ENCODE results near the gene FBXL13. TPM values are rescaled to one million over a fixed set of nuclear protein-coding genes. Genes with fewer than 3 reads are reported as not detected.
A peak's percentile ranks its signal among the peaks of the same experiment; 100 is the strongest.

FBXL13 gene
- total and polyA plus RNA-seq, 10 of the 15 experiments (the other 5 are each of a cell fraction or from before 2014, with no cell fraction given): 0.08 to 0.95 (median 0.28) TPM; not detected in 2

DNA sequence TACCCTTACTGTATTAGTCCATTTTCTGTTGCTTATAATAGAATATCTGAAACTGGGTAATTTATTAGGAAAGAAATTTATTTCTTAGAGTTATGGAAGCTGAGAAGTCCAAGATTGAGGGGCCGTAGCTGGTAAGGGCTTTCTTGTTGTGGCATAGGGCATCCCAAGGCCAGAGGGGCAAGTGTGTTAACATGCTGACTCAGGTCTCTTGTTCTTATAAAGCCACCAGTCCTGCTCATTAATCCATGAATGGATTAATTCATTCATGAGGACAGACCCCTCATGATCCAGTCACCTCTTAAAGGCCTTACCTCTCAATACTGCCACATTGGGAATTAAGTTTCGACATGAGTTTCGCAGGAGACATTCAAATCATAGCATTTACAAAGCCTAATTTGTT, 2.7 kb upstream of the FBXL13 start:
- H3K4me1 ChIP-seq (ENCODE audit: control insufficient read depth, insufficient read depth, low read length): peaks cover 2% of the 10 kb centered on the region
- no peak overlapping the region for H3K27ac ChIP-seq (ENCODE audit: control insufficient read depth, insufficient read depth)
- ChIA-PET CTCF (no interaction called here), POLR2A (no interaction called here), RAD21 (ENCODE audit: unreplicated experiment) (no interaction called here), SMC1A (ENCODE audit: uncharacterized antibody, unreplicated experiment) (no interaction called here)
- no peak overlapping the region for H3K4me2 ChIP-seq (ENCODE audit: control insufficient read depth, insufficient read depth)
- no peak overlapping the region for H3K9ac ChIP-seq (ENCODE audit: control insufficient read depth, insufficient read depth, low read length)
- H3K4me3 ChIP-seq: no peak overlapping the region
- no peak for ATAC-seq
- no peak for DNase-seq (ENCODE audit: low read depth, low spot score)
- H3K27me3 ChIP-seq (replicated peaks in 1 of 2; ENCODE audit: control insufficient read depth in 2 of 2, insufficient read depth in 2 of 2, low read length in 1 of 2): no peaks in the 10 kb centered on the region
- peaks cover 25% of the 10 kb centered on the region for H3K79me2 ChIP-seq (ENCODE audit: control insufficient read depth, insufficient read depth, low read length)
- no peak for FAIRE-seq
- H3K36me3 ChIP-seq (ENCODE audit: control insufficient read depth in 2 of 2, insufficient read depth in 2 of 2, low read length in 1 of 2): no peaks in the 10 kb centered on the region
- H3K9me3 ChIP-seq (replicated peaks; ENCODE audit: control insufficient read depth, insufficient read depth, low read length): no peaks in the 10 kb centered on the region; the same call in 1 of the 3 replicates
- BruUV-seq (replicated peaks): no TSS peak
- WGBS (ENCODE audit: insufficient coverage, insufficient replicate concordance, low lambda C conversion rate, missing lambda C conversion rate): 94% methylated on average over 3 of the region's 3 CpGs
- in situ Hi-C loops (cut with MboI) (no loop called here), intact Hi-C loops (cut with micrococcal nuclease; ENCODE audit: unreplicated experiment) (no loop called here)
- TF ChIP-seq SREBF1 (IDR thresholded peaks at IDR 0.05; ENCODE audit: low read length): no peak
- no peak for TF ChIP-seq GATAD2B (conservative IDR thresholded peaks at IDR 0.05; ENCODE audit: low read depth)
- no peak for TF ChIP-seq SMC3 (IDR thresholded peaks at IDR 0.05; ENCODE audit: borderline replicate concordance, low read length)
- TF ChIP-seq, protein P1, sequence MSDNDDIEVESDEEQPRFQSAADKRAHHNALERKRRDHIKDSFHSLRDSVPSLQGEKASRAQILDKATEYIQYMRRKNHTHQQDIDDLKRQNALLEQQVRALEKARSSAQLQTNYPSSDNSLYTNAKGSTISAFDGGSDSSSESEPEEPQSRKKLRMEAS (IDR thresholded peaks at IDR 0.05; ENCODE audit: low read depth, low read length): no peak
- H4K20me1 ChIP-seq (ENCODE audit: control insufficient read depth, insufficient read depth): no peaks in the 10 kb centered on the region
- H2AFZ ChIP-seq (ENCODE audit: control insufficient read depth, low read depth, low read length): no peak overlapping the region

DNA sequence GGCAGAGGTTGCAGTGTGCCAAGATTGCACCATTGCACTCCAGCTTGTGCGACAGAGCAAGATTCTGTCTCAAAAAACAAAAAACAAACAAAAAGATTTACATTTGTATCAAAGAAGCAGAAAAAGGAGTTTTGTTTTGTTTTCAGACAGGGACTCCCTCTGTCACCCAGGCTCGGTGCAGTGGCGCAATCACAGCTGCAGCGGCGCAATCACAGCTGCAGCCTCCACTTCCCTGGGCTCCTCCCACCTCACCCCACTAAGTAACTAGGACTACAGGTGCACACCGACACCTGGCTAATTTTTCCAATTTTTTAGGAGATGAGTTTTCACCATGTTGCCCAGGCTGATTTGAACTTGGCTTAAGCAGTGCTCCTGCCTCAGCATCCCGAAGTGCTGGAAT, 2.2 kb upstream of the FBXL13 start:
- CTCF ChIA-PET: interaction anchor here (1.9 to 2.8 kb wide), 2 partner anchors 15 to 72 kb away, joined by 4 to 18 read pairs; no protein-coding TSS in a partner anchor
- POLR2A ChIA-PET: interaction anchor here (2.1 to 2.5 kb wide), 2 partner anchors 73 to 328 kb away, joined by 8 to 17 read pairs; partner anchors contain the start of genes FAM185A and NAPEPLD
- Histone ChIP-seq H3K4me2 (ENCODE audit: control insufficient read depth, insufficient read depth) (peak overlapping the region; percentile 15; the same call in 1 of the 2 replicates), H4K20me1 (ENCODE audit: control insufficient read depth, insufficient read depth) (no peaks in the 10 kb centered on the region), H3K27ac (ENCODE audit: control insufficient read depth, insufficient read depth) (no peak overlapping the region), H3K79me2 (ENCODE audit: control insufficient read depth, insufficient read depth, low read length) (peaks cover 25% of the 10 kb centered on the region), H3K9ac (ENCODE audit: control insufficient read depth, insufficient read depth, low read length) (no peak overlapping the region), H3K4me1 (ENCODE audit: control insufficient read depth, insufficient read depth, low read length) (peaks cover 2% of the 10 kb centered on the region), H3K9me3 (replicated peaks; ENCODE audit: control insufficient read depth, insufficient read depth, low read length) (no peaks in the 10 kb centered on the region; the same call in 1 of the 3 replicates), H3K27me3 (replicated peaks in 1 of 2; ENCODE audit: control insufficient read depth in 2 of 2, insufficient read depth in 2 of 2, low read length in 1 of 2) (no peaks in the 10 kb centered on the region), H3K4me3 (no peak overlapping the region), H3K36me3 (ENCODE audit: control insufficient read depth in 2 of 2, insufficient read depth in 2 of 2, low read length in 1 of 2) (no peaks in the 10 kb centered on the region), H2AFZ (ENCODE audit: control insufficient read depth, low read depth, low read length) (no peak overlapping the region)
- intact Hi-C loops (cut with micrococcal nuclease; ENCODE audit: unreplicated experiment): no loop called here
- TF ChIP-seq, protein P2, sequence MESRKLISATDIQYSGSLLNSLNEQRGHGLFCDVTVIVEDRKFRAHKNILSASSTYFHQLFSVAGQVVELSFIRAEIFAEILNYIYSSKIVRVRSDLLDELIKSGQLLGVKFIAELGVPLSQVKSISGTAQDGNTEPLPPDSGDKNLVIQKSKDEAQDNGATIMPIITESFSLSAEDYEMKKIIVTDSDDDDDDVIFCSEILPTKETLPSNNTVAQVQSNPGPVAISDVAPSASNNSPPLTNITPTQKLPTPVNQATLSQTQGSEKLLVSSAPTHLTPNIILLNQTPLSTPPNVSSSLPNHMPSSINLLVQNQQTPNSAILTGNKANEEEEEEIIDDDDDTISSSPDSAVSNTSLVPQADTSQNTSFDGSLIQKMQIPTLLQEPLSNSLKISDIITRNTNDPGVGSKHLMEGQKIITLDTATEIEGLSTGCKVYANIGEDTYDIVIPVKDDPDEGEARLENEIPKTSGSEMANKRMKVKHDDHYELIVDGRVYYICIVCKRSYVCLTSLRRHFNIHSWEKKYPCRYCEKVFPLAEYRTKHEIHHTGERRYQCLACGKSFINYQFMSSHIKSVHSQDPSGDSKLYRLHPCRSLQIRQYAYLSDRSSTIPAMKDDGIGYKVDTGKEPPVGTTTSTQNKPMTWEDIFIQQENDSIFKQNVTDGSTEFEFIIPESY (IDR thresholded peaks at IDR 0.05): 0 out of 2 replicates have a peak, but pooled peaks have one; percentile 39
- TF ChIP-seq ATF7 (IDR thresholded peaks at IDR 0.05; ENCODE audit: low read depth): no peak
- WGBS (ENCODE audit: insufficient coverage, insufficient replicate concordance, low lambda C conversion rate, missing lambda C conversion rate): 91% methylated on average over 7 of the region's 7 CpGs
- SMC1A ChIA-PET (ENCODE audit: uncharacterized antibody, unreplicated experiment): no interaction called here
- RAD21 ChIA-PET (ENCODE audit: unreplicated experiment): no interaction called here
- in situ Hi-C loops (cut with MboI): no loop called here
- DNase-seq (ENCODE audit: low read depth, low spot score) (no peak), FAIRE-seq (no peak), ATAC-seq (no peak)
- BruUV-seq (replicated peaks): no TSS peak

Measured in GM12878 (cell line).